Right lung (tissue), 5 donors: ENCODE results near the gene ADRB2. TPM values are rescaled to one million over a fixed set of nuclear protein-coding genes. Genes with fewer than 3 reads are reported as not detected.
"Not testable (repeated sequence)": the region's sequence is repeated elsewhere in the genome, so short reads cannot be mapped to it uniquely, and the experiment has no call there.

Experiments
- DNase-seq, 2 donors: peaks; one replicate each; pipeline ENCODE4 v3.0.0-alpha.2; 2013
- polyA plus RNA-seq, 5 donors: library from polyadenylated mRNA; unstranded; fragments of 120-200 nt; gene quantifications; one replicate each; pipeline versions ENCODE4 v1.2.1 to v1.2.3, GENCODE V29; 2013; ENCODE audit warnings: inconsistent platforms in 1 of 5, low replicate concordance in 1 of 5; ENCODE audit not compliant: insufficient read length in 5 of 5, insufficient read depth in 1 of 5

ADRB2 gene
- polyA plus RNA-seq, 5 donors: 0.94 to 1.7 (median 1.6) TPM

DNA sequence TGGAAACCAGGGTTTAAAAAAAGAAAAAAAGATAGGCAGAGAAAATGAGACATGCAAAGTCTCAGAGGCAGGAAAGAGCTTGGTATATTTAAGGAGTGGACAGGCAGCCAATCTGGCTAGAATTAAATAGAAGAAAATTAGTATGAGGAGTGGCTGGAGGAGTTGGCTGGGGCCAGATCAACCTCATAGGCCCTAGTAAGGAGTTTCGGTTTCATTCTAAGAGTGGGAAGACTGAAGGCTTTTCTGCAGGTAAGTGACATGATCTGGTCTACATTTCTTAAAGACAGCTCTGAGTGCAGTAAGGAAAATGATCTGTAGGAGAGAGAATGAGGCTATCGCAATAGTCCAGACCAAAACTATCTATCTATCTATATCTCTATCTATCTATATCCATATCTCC, 27.5 kb downstream of the ADRB2 start:
- DNase-seq: no peak

DNA sequence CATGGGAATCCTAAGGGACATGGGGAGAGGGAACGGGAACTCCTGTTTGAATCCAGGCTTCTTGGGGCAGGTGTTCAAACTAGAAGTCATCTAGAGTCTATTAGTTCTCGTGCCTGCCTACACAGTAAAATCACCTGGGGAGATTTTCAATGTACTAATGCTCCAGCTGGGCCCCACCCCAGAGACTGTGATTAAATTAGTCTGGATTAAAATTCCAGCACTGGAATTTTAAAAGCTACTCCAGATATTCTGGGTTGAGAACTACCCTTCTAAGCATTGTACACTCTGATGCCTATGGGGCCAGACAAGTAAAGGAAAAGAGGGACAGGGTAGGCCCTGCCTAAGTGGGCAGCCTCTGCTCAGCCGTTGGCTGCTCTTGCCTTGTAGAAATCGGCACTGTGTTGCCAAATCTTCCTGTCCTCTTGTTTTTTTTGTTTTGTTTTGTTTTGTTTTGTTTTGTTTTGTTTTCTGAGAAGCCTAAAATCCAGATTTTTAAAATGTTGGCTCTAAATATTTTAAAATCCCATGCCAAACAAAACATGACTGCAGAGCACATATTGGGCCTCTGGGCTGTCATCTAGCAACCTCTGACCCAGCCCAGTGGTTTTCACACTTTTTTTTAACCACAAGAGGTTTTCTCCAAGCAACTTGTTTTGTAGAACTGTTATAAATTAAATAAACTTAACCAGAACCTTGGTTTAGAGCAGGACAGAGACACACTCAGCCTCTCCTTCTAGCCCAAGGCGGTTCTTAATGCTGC, 29.0 kb downstream of the ADRB2 start:
- no peak for DNase-seq

DNA sequence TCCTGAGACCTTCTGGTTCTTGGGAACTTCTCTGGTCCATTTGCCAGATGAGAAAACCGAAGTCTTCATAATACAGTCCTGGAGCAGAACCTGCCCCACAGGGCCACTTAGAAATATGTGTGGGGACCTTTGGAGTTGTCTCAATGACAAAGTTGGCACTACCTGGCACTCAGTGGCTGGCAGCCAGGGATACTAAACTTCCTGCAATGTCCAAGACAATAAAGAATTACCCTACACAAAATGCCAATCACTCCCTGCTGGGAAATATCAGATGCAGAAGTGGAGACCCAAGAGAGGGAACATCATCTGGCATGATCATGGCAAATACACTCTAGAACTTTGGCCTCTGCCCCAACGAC, 29.6 kb downstream of the ADRB2 start:
- no peak for DNase-seq

DNA sequence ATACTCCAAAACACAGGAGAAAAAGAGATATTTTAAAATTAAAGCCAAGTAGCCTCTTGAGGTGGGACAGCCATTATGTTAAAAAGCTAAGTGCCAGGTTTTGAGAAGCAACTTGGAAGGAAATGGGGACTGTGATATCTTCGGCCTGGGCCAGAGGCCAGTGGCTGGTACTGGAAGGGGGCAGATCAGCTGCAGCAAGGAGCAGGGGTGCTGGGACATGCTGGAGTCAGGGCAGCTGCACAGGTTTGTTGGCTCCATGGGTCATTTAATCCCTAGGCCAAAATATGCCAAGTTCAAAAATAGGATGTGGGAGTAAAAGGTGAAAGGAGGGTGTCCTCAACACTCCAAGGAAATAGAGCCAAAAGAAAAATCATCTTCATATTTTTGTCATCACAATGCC, 30.0 kb downstream of the ADRB2 start:
- no peak for DNase-seq

DNA sequence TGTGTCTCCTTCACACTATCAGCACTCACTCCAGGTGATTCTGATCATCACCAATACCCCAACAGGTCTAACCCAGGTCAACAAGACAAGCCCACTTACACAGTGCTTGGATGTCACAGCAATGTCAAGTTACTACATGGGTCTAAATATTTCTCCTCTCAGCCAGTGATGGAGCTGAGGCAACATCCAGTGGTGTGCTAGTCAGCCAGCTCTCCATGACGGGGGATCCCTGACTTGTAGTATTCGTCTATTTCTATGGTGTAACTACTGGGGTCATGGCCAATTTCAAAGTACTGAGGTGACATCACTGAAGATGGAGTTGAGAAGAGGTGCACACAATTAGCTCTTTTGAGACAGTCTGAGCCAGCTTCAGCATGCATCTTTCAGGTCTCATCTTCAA, 31.1 kb downstream of the ADRB2 start:
- DNase-seq: no peak

GRCh38 chr5:148858106-148858505, 31.7 kb downstream of the ADRB2 start:
- DNase-seq: no peak

DNA sequence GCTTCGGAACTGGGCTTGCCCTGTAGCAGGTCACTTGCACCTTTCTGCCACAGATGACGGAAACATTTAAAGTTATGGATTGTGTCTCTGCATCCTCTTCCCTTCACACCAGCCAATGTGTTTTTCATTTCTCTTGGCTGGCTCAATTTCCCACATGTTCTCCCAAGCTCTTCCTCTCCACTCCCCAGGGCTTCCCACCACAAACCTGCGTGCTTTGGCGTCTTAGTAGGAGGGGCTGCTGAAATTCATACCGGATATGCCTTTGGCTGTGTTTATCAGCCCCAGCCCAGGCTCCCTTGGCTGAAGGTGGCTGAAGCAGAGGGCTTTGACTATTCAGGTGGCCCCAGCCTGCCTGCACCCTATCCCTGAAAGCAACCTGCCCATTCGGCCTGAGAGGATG, 32.1 kb downstream of the ADRB2 start:
- DNase-seq: no peak

DNA sequence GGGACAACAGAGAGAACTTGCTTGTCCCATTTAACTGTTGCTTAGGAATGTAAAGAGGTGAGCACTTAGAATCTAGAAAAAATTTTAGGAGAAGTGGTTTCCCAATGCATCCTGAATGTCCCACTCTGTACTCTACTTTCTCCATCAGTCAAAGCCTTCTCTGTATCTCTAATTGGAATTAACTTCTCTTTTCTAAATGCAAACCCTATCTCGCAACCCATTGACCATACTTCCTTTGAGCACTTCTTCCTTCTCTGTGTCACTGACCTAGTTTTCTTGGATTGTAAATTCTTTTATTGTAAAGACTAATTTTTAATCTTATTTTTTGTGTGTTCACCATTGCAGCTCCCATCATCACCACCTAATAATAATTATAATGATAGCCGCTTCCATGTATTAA, 33.3 kb downstream of the ADRB2 start:
- DNase-seq: no peak

DNA sequence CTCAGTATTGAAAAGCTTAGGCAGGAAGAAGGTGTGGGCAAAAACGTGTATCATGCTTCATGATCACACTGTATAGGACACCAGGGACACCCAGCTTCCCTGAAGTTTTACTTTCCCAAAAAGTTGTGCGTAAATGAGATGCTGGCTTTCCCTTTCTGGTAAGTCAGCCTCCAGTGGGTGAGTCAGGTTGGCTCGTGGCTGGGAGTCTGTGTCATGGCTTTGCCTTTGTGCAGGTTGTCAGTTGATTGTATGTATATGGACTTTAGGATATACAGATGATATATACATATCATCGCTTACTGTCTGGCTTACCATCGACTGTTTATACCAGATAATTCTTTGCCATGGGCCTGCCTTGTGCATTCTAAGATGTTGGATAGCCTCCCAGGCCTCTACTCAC, 34.2 kb downstream of the ADRB2 start:
- no peak for DNase-seq

DNA sequence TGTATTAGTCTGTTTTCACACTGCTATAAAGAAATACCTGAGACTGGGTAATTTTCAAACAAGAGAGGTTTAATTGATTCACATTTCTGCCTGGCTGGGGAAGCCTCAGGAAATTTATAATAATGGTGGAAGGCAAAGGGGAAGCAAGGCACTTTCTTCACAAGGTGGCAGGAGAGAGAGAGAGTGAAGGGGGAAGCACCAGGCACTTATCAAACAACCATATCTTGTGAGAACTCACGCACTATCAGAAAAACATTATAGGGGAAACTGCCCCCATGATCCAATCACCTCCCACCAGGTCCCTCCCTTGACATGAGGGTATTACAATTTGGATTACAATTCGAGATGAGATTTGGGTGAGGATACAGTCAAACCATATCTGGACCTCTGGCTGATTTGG, 34.7 kb downstream of the ADRB2 start:
- DNase-seq: no peak

DNA sequence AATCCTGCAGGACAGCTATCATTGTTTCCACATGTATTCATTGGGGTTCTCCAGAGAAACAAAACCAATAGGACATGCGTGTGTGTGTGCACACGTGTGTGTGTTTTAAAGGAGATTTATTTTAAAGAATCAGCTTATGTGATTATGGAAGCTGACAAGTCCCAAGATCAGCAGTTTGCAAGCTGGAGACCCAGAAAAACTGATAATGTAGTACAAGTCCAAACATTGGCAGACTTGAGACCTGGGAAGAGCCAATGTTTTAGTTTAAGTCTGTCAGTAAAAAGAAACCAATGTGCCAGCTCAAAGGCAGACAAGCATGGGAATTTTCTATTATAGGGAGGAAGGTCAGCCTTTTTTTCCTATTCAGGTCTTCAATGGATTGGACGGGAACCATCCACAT, 35.3 kb downstream of the ADRB2 start:
- no peak for DNase-seq

GRCh38 chr5:148864113-148864841, 37.9 kb downstream of the ADRB2 start:
- no peak for DNase-seq

GRCh38 chr5:148866024-148866423, 39.6 kb downstream of the ADRB2 start:
- DNase-seq: no peak

DNA sequence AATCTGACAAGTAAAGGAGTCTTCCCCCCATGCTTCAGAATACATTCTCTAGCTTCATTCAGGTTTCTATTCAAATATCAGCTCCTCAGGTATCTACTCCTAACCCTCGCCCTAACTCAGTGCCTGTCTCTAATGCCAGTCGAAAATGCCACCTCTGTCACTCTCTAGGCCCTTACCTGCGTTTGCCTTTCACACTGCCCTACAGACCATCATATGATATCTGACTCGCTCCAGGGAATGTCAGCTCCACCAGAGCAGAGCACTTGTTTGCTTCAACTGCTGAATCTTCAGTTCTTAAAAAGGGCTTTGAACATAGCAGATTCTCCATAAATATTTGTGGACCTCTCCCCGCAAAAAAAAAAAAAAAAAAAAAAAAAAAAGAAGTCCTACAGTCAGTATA, 46.7 kb downstream of the ADRB2 start:
- DNase-seq: no peak

DNA sequence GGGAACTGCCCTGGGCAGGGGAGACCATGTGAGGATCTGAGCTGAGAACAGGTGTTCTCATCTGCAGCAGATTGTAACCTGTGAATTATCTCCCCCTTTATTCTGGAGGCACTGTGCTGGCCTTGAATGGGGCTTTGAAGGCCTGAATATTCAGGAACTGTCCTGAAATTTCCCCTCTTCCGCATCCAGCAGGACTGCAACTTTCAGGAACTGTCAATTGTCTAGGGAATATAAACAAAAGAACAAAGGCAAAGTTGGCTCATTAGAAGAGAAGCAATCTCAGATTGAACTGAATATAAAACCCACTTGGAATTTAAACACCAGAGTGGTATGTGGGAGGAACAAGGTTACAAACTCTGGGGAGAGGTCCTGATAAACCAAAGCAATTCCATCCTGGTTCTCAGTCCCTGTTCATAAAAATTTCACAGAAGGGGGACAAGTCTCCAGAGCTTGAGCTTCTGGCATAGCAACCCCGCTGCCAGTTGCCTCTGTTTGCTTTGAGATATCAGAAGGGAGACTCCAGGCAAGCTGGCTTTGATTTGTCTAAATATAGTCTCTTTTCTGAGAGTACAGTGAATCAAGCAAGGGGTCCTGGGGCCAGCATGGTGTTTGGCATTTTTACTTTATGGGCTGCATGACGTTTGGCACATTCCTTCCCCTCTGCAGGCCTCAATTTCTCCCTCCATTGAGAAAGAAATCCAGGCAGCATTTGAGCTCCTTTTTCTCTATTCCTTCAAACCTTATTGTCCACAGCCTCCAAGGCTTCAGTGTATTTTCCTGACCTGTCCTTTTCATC, 47.5 kb downstream of the ADRB2 start:
- no peak for DNase-seq

DNA sequence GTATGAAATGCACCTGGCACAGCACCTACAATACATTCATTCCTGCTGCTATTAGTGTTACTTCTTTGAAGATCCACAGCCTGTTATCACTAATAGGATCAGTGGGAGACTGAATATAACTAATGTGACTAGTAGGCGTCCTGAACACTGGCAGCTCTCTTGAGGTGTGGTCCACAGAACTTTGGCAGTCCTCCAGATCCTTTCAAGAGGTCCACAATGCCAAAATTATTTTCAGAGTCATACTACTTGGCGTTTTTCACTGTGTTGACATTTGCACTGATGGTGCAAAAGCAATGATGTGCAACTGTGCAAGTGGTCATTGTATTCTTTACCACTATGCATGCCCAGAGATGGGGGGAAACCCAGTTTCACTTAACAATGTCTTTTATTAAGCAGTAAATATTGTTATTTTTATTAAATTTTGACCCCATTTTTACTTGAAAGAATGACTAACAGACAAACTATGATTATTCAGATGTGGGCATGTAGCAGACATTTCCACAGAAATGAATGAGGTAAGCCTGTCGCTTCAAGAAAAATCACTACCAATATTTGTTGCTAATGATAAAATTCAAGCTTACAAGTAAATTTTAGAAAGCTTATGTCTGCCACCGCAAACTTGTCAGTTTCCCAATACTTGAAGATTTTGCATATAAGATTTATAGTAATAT, 48.9 kb downstream of the ADRB2 start:
- no peak for DNase-seq

DNA sequence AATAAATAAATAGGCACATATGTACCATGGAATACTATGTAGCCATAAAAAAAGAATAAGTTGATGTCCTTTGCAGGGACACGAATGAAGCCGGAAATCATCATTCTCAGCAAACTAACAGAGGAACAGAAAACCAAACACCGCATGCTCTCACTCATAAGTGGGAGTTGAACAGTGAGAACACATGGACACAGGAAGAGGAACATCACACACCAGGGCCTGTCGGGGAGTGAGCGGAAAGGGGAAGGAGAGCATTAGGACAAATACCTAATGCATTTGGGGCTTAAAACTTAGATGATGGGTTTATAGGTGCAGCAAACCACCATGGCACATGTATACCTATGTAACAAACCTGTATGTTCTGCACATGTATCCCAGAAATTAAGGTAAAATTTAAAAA, 51.0 kb downstream of the ADRB2 start:
- DNase-seq: not testable (repeated sequence)

Other genes starting within 250 kb of the ADRB2 start
- gene HTR4, start 172.1 kb upstream of the ADRB2 start, polyA plus RNA-seq: 1 to 10 TPM in 1 of 5 donors, under 1 TPM in 4; 0.24 to 1.1 (median 0.84) TPM
- gene SH3TC2, start 236.5 kb downstream of the ADRB2 start, polyA plus RNA-seq: 1 to 10 TPM; 1.3 to 3.2 (median 1.4) TPM